ENCODE measurements around the gene PIEZO2. TPM values are rescaled to one million over a fixed set of nuclear protein-coding genes. Genes with fewer than 3 reads are reported as not detected.

Gene PIEZO2
- total and polyA plus RNA-seq, 2 of the 8 experiments (the other 6 are each of a cell fraction or from before 2014, with no cell fraction given): 4.7 to 16.5 TPM

DNA sequence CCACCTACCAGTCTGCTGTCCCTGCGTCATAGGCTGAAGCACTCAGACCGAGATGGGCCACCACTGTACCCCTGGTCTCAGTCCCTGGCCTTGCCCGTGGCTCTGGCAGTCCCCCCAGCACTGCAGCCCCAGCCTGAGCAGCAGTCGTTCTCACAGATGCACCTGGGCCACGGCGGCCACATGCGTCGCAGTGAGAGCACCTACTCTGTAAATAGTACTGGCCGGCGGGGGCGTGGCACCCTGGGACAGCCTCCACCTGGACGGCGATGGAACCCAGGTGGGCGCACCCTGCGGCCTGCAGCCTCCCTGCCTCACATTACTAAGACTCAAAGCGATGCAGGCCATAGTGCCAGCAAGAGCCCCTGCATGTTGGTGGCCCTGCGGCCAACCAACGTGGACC is 424.7 kb downstream of the PIEZO2 start:
- Histone ChIP-seq H2BK15ac (ENCODE audit: low read length) (no peak overlapping the region), H2BK20ac (ENCODE audit: low read length) (no peak overlapping the region), H3K4me1 (replicated peaks in 1 of 4; ENCODE audit: control insufficient read depth in 3 of 4, insufficient read depth in 4 of 4, low read length in 3 of 4) (no peaks in the 10 kb centered on the region), H3K79me2 (ENCODE audit: control insufficient read depth in 1 of 2, insufficient read depth in 2 of 2, low read length in 2 of 2) (no peaks in the 10 kb centered on the region), H3K9ac (replicated peaks in 1 of 4; ENCODE audit: extremely low read depth in 1 of 4, low read depth in 3 of 4, low read length in 3 of 4) (no peak overlapping the region), H2BK5ac (ENCODE audit: low read depth, low read length) (no peak overlapping the region), H4K8ac (ENCODE audit: extremely low read depth, insufficient read depth, low read length) (no peak overlapping the region), H3K27ac (ENCODE audit: low read depth, low read length) (no peak overlapping the region), H3K14ac (ENCODE audit: insufficient read length) (no peak overlapping the region), H4K5ac (ENCODE audit: insufficient read length, low read depth, low read length) (no peak overlapping the region), H3K36me3 (ENCODE audit: control insufficient read depth in 2 of 4, insufficient read depth in 4 of 4, low read length in 3 of 4) (no peaks in the 10 kb centered on the region), H3K23me2 (ENCODE audit: low read depth, low read length) (no peaks in the 10 kb centered on the region), H3K4me2 (ENCODE audit: insufficient read depth in 1 of 2, low read depth in 2 of 2, low read length in 2 of 2) (no peak overlapping the region), H2BK120ac (replicated peaks; ENCODE audit: low read depth, low read length) (no peak overlapping the region), H3K56ac (replicated peaks; ENCODE audit: insufficient read length, low read depth, low read length) (no peak overlapping the region), H2BK12ac (ENCODE audit: low read depth, low read length) (no peak overlapping the region), H2AK5ac (ENCODE audit: low read depth, low read length) (no peak overlapping the region), H3K23ac (ENCODE audit: insufficient read length) (no peak overlapping the region), H3K27me3 (replicated peaks in 1 of 4; ENCODE audit: control insufficient read depth in 3 of 4, extremely low read depth in 1 of 4, insufficient read depth in 3 of 4, low read length in 3 of 4) (no peaks in the 10 kb centered on the region), H3K4me3 (ENCODE audit: extremely low read depth in 1 of 4, insufficient read depth in 2 of 4, low read depth in 3 of 4, low read length in 4 of 4) (no peak overlapping the region), H3K79me1 (ENCODE audit: low read depth, low read length) (no peaks in the 10 kb centered on the region), H3K4ac (replicated peaks; ENCODE audit: insufficient read length, low read depth, low read length) (no peak overlapping the region), H4K20me1 (replicated peaks in 1 of 2; ENCODE audit: control insufficient read depth in 1 of 2, insufficient read depth in 2 of 2, low read length in 2 of 2) (no peaks in the 10 kb centered on the region), H4K91ac (replicated peaks; ENCODE audit: insufficient read length, low read length) (no peak overlapping the region), H2AFZ (ENCODE audit: low read length) (no peak overlapping the region), H3K18ac (ENCODE audit: extremely low read depth, low read length) (no peak overlapping the region), H3K9me3 (ENCODE audit: insufficient read depth in 2 of 2, low read depth in 1 of 2, low read length in 1 of 2) (no peaks in the 10 kb centered on the region)
- WGBS, 2 experiments (ENCODE audit: extremely low coverage in 1 of 2, insufficient coverage in 1 of 2, insufficient read length in 1 of 2, insufficient replicate concordance in 2 of 2, low coverage in 1 of 2, low lambda C conversion rate in 2 of 2, missing lambda C conversion rate in 1 of 2): 93% methylated on average over 16 of the region's 18 CpGs; no CpG with 5 or more reads in 1 of the 2 experiments
- ChIA-PET CTCF (ENCODE audit: partially characterized antibody) (no interaction called here), POLR2A (ENCODE audit: partially characterized antibody) (no interaction called here)
- DNase-seq (ENCODE audit: low read depth in 1 of 2, low spot score in 2 of 2): no peak
- TF ChIP-seq KDM4A (IDR thresholded peaks at IDR 0.05; ENCODE audit: low read depth, low read length, severe bottlenecking) (no peak), SIN3A (conservative IDR thresholded peaks at IDR 0.05 in 1 of 2, IDR thresholded peaks at IDR 0.05 in 1 of 2; ENCODE audit: low read depth in 1 of 2, low read length in 2 of 2) (no peak), TAF1 (IDR thresholded peaks at IDR 0.05; ENCODE audit: low read depth, low read length) (no peak), EGR1 (IDR thresholded peaks at IDR 0.05; ENCODE audit: borderline replicate concordance, low read depth, low read length) (no peak), CTBP2 (IDR thresholded peaks at IDR 0.05; ENCODE audit: borderline replicate concordance, insufficient read depth, insufficient read length, low read length) (no peak)
- TF ChIP-seq, protein P1, sequence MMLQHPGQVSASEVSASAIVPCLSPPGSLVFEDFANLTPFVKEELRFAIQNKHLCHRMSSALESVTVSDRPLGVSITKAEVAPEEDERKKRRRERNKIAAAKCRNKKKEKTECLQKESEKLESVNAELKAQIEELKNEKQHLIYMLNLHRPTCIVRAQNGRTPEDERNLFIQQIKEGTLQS (IDR thresholded peaks at IDR 0.05; ENCODE audit: insufficient read depth, low read depth, low read length): no peak
- FAIRE-seq: no peak
